IgD-negative memory B cell (primary cell): ENCODE data around the gene RHBDL1. TPM values are rescaled to one million over a fixed set of nuclear protein-coding genes. Genes with fewer than 3 reads are reported as not detected.

Experiments used
- H3K27ac Mint-ChIP-seq, 3 donors: one replicate each; pipeline ENCODE4 v1.8.0; 2020 to 2022; ENCODE audit warnings: mild to moderate bottlenecking in 3 of 3, mixed read lengths in 3 of 3, moderate library complexity in 1 of 3
- H3K27me3 Mint-ChIP-seq: one replicate; pipeline ENCODE4 v1.8.0; 2021; ENCODE audit warnings: mixed read lengths
- H3K36me3 Mint-ChIP-seq: one replicate; pipeline ENCODE4 v1.8.0; 2020; ENCODE audit warnings: mild to moderate bottlenecking, mixed read lengths
- H3K4me1 Mint-ChIP-seq, 3 donors: one replicate each; pipeline ENCODE4 v1.8.0; 2020 to 2022; ENCODE audit warnings: mixed read lengths in 3 of 3, mild to moderate bottlenecking in 1 of 3
- H3K4me3 Mint-ChIP-seq, 4 donors: one replicate each; pipeline ENCODE4 v1.8.0; 2020 to 2022; ENCODE audit warnings: mild to moderate bottlenecking in 4 of 4, mixed read lengths in 4 of 4, moderate library complexity in 3 of 4
- H3K9me3 Mint-ChIP-seq, 3 donors: one replicate each; pipeline ENCODE4 v1.8.0; 2020 to 2021; ENCODE audit warnings: mixed read lengths in 3 of 3, mild to moderate bottlenecking in 1 of 3
- polyA plus RNA-seq: library from polyadenylated mRNA; unstranded; fragments of 300-500 nt; fragmentation: Illumina TruSeq; gene quantifications from one replicate; pipeline ENCODE4 v1.2.3, GENCODE V29; 2021

The RHBDL1 gene
- polyA plus RNA-seq, 1 donor from 2014 or later = 1.1 TPM

GRCh38 chr16:658679-659571 is 16.5 kb upstream of the RHBDL1 start:
- no peaks in the 10 kb centered on the region for H3K36me3 Mint-ChIP-seq
- H3K4me3 Mint-ChIP-seq = no peak overlapping the region
- peaks cover 0 to 4% (median 0%) of the 10 kb centered on the region in 3 donors for H3K4me1 Mint-ChIP-seq
- no peak overlapping the region for H3K27ac Mint-ChIP-seq
- no peaks in the 10 kb centered on the region for H3K27me3 Mint-ChIP-seq
- no peaks in the 10 kb centered on the region for H3K9me3 Mint-ChIP-seq

- Mint-ChIP-seq H3K27me3 (no peaks in the 10 kb centered on the region), H3K9me3 (no peaks in the 10 kb centered on the region), H3K27ac (no peak overlapping the region), H3K36me3 (no peaks in the 10 kb centered on the region), H3K4me3 (no peak overlapping the region), H3K4me1 (peaks cover 0 to 4% (median 0%) of the 10 kb centered on the region in 3 donors)
Measured at GRCh38 chr16:659618-660017, 15.9 kb upstream of the RHBDL1 start.

GRCh38 chr16:660132-660458 is 15.4 kb upstream of the RHBDL1 start:
- H3K27me3 Mint-ChIP-seq = no peaks in the 10 kb centered on the region
- H3K36me3 Mint-ChIP-seq = no peaks in the 10 kb centered on the region
- H3K4me1 Mint-ChIP-seq = peaks cover 0 to 4% (median 0%) of the 10 kb centered on the region in 3 donors
- H3K27ac Mint-ChIP-seq = no peak overlapping the region
- no peaks in the 10 kb centered on the region for H3K9me3 Mint-ChIP-seq
- no peak overlapping the region for H3K4me3 Mint-ChIP-seq

GRCh38 chr16:660459-661183 is 14.8 kb upstream of the RHBDL1 start:
- H3K36me3 Mint-ChIP-seq = no peaks in the 10 kb centered on the region
- H3K27me3 Mint-ChIP-seq = no peaks in the 10 kb centered on the region
- no peaks in the 10 kb centered on the region for H3K9me3 Mint-ChIP-seq
- peak overlapping the region in 2 of 3 donors; percentile 76 to 85 for H3K27ac Mint-ChIP-seq
- peaks cover 0 to 4% (median 0%) of the 10 kb centered on the region in 3 donors for H3K4me1 Mint-ChIP-seq
- peak overlapping the region in 1 of 4 donors; percentile 45 for H3K4me3 Mint-ChIP-seq

GRCh38 chr16:661184-661821 is 14.2 kb upstream of the RHBDL1 start:
- no peaks in the 10 kb centered on the region for H3K9me3 Mint-ChIP-seq
- peak overlapping the region in 1 of 4 donors; percentile 45 for H3K4me3 Mint-ChIP-seq
- H3K27me3 Mint-ChIP-seq = no peaks in the 10 kb centered on the region
- peak overlapping the region in 2 of 3 donors; percentile 31 to 85 for H3K27ac Mint-ChIP-seq
- peaks cover 0 to 4% (median 0%) of the 10 kb centered on the region in 3 donors for H3K4me1 Mint-ChIP-seq
- H3K36me3 Mint-ChIP-seq = no peaks in the 10 kb centered on the region

- no peak overlapping the region for H3K4me3 Mint-ChIP-seq
Measured at GRCh38 chr16:662095-662494, 13.4 kb upstream of the RHBDL1 start.

GRCh38 chr16:662597-662996 is 12.9 kb upstream of the RHBDL1 start:
- peaks cover 1 to 6% (median 2%) of the 10 kb centered on the region in 3 donors for H3K4me1 Mint-ChIP-seq
- H3K27ac Mint-ChIP-seq = no peak overlapping the region
- no peaks in the 10 kb centered on the region for H3K27me3 Mint-ChIP-seq
- no peaks in the 10 kb centered on the region for H3K36me3 Mint-ChIP-seq
- H3K4me3 Mint-ChIP-seq = no peak overlapping the region
- no peaks in the 10 kb centered on the region for H3K9me3 Mint-ChIP-seq

More at GRCh38 chr16:662095-662494, 13.4 kb upstream of the RHBDL1 start:
- H3K27ac Mint-ChIP-seq = no peak overlapping the region
- H3K27me3 Mint-ChIP-seq = no peaks in the 10 kb centered on the region
- no peaks in the 10 kb centered on the region for H3K36me3 Mint-ChIP-seq
- H3K4me1 Mint-ChIP-seq = peaks cover 0 to 4% (median 0%) of the 10 kb centered on the region in 3 donors
- no peaks in the 10 kb centered on the region for H3K9me3 Mint-ChIP-seq

GRCh38 chr16:666572-666971 is 8.9 kb upstream of the RHBDL1 start:
- no peaks in the 10 kb centered on the region for H3K9me3 Mint-ChIP-seq
- H3K36me3 Mint-ChIP-seq = no peaks in the 10 kb centered on the region
- H3K4me3 Mint-ChIP-seq = no peak overlapping the region
- no peaks in the 10 kb centered on the region for H3K27me3 Mint-ChIP-seq
- H3K4me1 Mint-ChIP-seq = peaks cover 3 to 5% (median 4%) of the 10 kb centered on the region in 3 donors
- no peak overlapping the region for H3K27ac Mint-ChIP-seq

- H3K27ac Mint-ChIP-seq = peak overlapping the region; percentile 86 to 91 (median 91)
- peaks cover 3 to 5% (median 4%) of the 10 kb centered on the region in 3 donors for H3K4me1 Mint-ChIP-seq
- H3K36me3 Mint-ChIP-seq = no peaks in the 10 kb centered on the region
- peak overlapping the region; percentile 71 to 92 (median 79) for H3K4me3 Mint-ChIP-seq
- H3K9me3 Mint-ChIP-seq = no peaks in the 10 kb centered on the region
- H3K27me3 Mint-ChIP-seq = no peaks in the 10 kb centered on the region
Measured at GRCh38 chr16:667113-667779, 8.2 kb upstream of the RHBDL1 start.

- Mint-ChIP-seq H3K4me1 (peaks cover 3 to 5% (median 4%) of the 10 kb centered on the region in 3 donors), H3K9me3 (no peaks in the 10 kb centered on the region), H3K36me3 (no peaks in the 10 kb centered on the region), H3K27ac (peak within 1 kb of the TSS; percentile 86 to 91 (median 91)), H3K27me3 (no peaks in the 10 kb centered on the region), H3K4me3 (peak within 1 kb of the TSS; percentile 71 to 92 (median 79))
Measured at GRCh38 chr16:667780-668518, 7.5 kb upstream of the RHBDL1 start, which contains the start of gene RHOT2. RHOT2 (plus strand) TSS chr16:668132; CDS start chr16:668200, 68 bp downstream.

GRCh38 chr16:668519-669171 is 6.8 kb upstream of the RHBDL1 start:
- Mint-ChIP-seq H3K9me3 (no peaks in the 10 kb centered on the region), H3K4me3 (peak overlapping the region; percentile 45 to 86 (median 62)), H3K27ac (peak overlapping the region in 1 of 3 donors; percentile 10), H3K27me3 (no peaks in the 10 kb centered on the region), H3K36me3 (no peaks in the 10 kb centered on the region), H3K4me1 (peaks cover 3 to 5% (median 4%) of the 10 kb centered on the region in 3 donors)

- no peaks in the 10 kb centered on the region for H3K9me3 Mint-ChIP-seq
- H3K27ac Mint-ChIP-seq = peak overlapping the region in 1 of 3 donors; percentile 39
- H3K27me3 Mint-ChIP-seq = no peaks in the 10 kb centered on the region
- H3K4me1 Mint-ChIP-seq = peaks cover 3 to 5% (median 4%) of the 10 kb centered on the region in 3 donors
- no peaks in the 10 kb centered on the region for H3K36me3 Mint-ChIP-seq
- H3K4me3 Mint-ChIP-seq = peak overlapping the region in 2 of 4 donors; percentile 17 to 58
Measured at GRCh38 chr16:669666-670065, 5.8 kb upstream of the RHBDL1 start.

GRCh38 chr16:670485-671352 is 4.8 kb upstream of the RHBDL1 start:
- no peaks in the 10 kb centered on the region for H3K36me3 Mint-ChIP-seq
- H3K9me3 Mint-ChIP-seq = no peaks in the 10 kb centered on the region
- H3K4me1 Mint-ChIP-seq = peaks cover 3 to 5% (median 4%) of the 10 kb centered on the region in 3 donors
- peak overlapping the region in 1 of 3 donors; percentile 39 for H3K27ac Mint-ChIP-seq
- peaks cover 2% of the 10 kb centered on the region for H3K27me3 Mint-ChIP-seq
- peak overlapping the region in 1 of 4 donors; percentile 78 for H3K4me3 Mint-ChIP-seq
